Peyer's patch (tissue), 4 donors: ENCODE results near the gene CEP83. TPM values are rescaled to one million over a fixed set of nuclear protein-coding genes. Genes with fewer than 3 reads are reported as not detected.

ENCODE experiments used
- DNase-seq, 3 donors: peaks; one replicate each; pipeline ENCODE4 v3.0.0-alpha.2; 2017 to 2019
- H3K27ac ChIP-seq, 4 donors: fragments of 200-600 bp; sonication (generic); one replicate each; pipeline ENCODE4 v1.5.1; 2016 to 2019
- H3K27me3 ChIP-seq, 2 donors: fragments of 200-600 bp; sonication (generic); one replicate each; pipeline ENCODE4 v1.5.1; 2019
- H3K36me3 ChIP-seq, 3 donors: fragments of 200-600 bp; sonication (generic); one replicate each; pipeline ENCODE4 v1.5.1; 2016 to 2019
- H3K4me1 ChIP-seq, 4 donors: fragments of 200-600 bp; sonication (generic); one replicate each; pipeline ENCODE4 v1.5.1; 2016 to 2019
- H3K4me3 ChIP-seq, 4 donors: fragments of 200-600 bp; sonication (generic); 1 replicate in 3 of 4; 2 replicates in 1 of 4; pipeline ENCODE4 v1.5.1; 2016 to 2019; ENCODE audit warnings: mild to moderate bottlenecking in 1 of 4
- H3K9me3 ChIP-seq, 4 donors: fragments of 200-600 bp; sonication (generic); one replicate each; pipeline ENCODE4 v1.5.1; 2016 to 2019; ENCODE audit warnings: mild to moderate bottlenecking in 1 of 4
- POLR2A ChIP-seq, 2 donors: fragments of 450-650 bp; IDR thresholded peaks; one replicate each; pipeline ENCODE4 v1.5.1; 2017; ENCODE audit warnings: antibody characterized with exemption in 2 of 2, mild to moderate bottlenecking in 2 of 2, moderate library complexity in 2 of 2
- total RNA-seq, 4 donors: library from RNA; depleted of rRNA; stranded (reverse); fragments of >200 nt; gene quantifications; one replicate each; pipeline ENCODE4 v1.1.0, GENCODE V29; 2016
- TF ChIP-seq, protein P1 (sequence below), 6 experiments: fragments of 450-650 bp in 4 of 6; fragments of 200-600 bp in 2 of 6; sonication (generic) in 1 of 6; IDR thresholded peaks; one replicate each; pipeline ENCODE4 v1.5.1; 2017 to 2019; ENCODE audit warnings: antibody characterized with exemption in 6 of 6, mild to moderate bottlenecking in 3 of 6, moderate library complexity in 1 of 6

Gene CEP83
- total RNA-seq, 4 donors from 2014 or later, result 7.2 to 69.3 (median 17.4) TPM

DNA sequence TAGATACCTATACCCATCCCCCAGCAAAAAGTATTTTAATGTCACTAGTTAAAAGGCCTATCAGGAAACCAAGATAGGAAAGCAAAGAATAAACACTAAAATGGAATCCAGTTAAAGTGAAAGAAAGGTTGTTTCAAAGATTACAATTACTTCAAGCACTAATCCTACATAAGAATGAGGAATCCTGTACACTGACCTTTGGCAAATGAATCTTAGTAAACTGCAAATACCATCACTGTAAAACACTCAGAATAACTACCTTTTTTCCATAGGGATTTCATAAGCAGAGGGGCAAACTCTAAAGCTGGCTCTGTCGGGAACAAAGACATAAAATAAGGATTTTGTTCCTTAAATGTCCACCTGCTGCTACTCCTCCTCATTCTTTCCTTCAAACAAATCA, 25.9 kb downstream of the CEP83 start:
- TF ChIP-seq POLR2A (IDR thresholded peaks at IDR 0.05), result no peak
- TF ChIP-seq, protein P1, sequence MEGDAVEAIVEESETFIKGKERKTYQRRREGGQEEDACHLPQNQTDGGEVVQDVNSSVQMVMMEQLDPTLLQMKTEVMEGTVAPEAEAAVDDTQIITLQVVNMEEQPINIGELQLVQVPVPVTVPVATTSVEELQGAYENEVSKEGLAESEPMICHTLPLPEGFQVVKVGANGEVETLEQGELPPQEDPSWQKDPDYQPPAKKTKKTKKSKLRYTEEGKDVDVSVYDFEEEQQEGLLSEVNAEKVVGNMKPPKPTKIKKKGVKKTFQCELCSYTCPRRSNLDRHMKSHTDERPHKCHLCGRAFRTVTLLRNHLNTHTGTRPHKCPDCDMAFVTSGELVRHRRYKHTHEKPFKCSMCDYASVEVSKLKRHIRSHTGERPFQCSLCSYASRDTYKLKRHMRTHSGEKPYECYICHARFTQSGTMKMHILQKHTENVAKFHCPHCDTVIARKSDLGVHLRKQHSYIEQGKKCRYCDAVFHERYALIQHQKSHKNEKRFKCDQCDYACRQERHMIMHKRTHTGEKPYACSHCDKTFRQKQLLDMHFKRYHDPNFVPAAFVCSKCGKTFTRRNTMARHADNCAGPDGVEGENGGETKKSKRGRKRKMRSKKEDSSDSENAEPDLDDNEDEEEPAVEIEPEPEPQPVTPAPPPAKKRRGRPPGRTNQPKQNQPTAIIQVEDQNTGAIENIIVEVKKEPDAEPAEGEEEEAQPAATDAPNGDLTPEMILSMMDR (IDR thresholded peaks at IDR 0.05), result no peak
- no peak for DNase-seq
- Histone ChIP-seq H3K4me3 (no peak overlapping the region), H3K36me3 (no peaks in the 10 kb centered on the region), H3K27me3 (no peaks in the 10 kb centered on the region), H3K9me3 (peaks cover 0 to 8% (median 0%) of the 10 kb centered on the region in 4 donors), H3K27ac (no peak overlapping the region), H3K4me1 (no peaks in the 10 kb centered on the region)

DNA sequence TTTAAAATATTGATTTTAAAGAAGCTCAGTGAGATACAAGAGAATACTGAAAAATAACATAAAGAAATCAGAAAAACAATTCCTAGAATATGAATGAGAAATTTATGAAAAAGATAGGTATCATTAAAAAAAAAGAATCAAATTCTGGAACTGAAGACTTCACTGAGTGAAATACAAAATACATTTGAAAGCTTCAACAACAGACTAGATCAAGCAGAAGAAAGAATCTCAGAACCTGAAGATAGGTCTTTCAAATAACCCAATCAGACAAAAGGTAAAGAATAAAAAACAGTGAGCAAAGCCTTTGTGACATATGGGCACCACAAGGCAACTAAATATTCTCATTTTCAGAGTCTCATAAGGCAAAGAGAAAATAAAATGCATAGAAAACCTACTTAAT, 29.4 kb downstream of the CEP83 start:
- TF ChIP-seq, protein P1 (IDR thresholded peaks at IDR 0.05), result no peak
- TF ChIP-seq POLR2A (IDR thresholded peaks at IDR 0.05), result no peak
- Histone ChIP-seq H3K9me3 (peaks cover 0 to 8% (median 0%) of the 10 kb centered on the region in 4 donors), H3K27me3 (no peaks in the 10 kb centered on the region), H3K4me1 (no peaks in the 10 kb centered on the region), H3K27ac (no peak overlapping the region), H3K4me3 (no peak overlapping the region), H3K36me3 (no peaks in the 10 kb centered on the region)
- DNase-seq, result no peak

DNA sequence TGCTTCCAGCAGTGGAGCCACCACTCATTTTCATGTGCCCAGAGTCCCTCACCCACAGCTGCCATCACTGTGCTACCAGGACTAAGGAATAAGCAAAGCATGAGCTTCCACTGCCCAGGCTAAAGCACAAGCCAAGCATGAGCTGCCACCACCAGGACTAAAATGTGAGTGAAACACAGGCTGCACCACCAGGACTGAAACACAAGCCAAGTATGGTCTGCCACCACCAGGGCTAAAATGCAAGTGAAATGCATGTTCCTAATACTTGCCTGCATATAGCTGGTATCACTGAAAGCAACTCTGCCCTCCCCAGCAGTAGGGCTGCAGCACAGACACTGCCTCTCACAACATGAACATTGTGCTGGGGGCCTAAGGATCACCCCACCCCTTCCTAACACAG, 30.0 kb downstream of the CEP83 start:
- H3K27ac ChIP-seq, result no peak overlapping the region
- TF ChIP-seq, protein P1 (IDR thresholded peaks at IDR 0.05), result peak in 1 of 6 experiments; percentile 5
- no peak for TF ChIP-seq POLR2A (IDR thresholded peaks at IDR 0.05)
- DNase-seq, result no peak
- no peaks in the 10 kb centered on the region for H3K4me1 ChIP-seq
- no peak overlapping the region for H3K4me3 ChIP-seq
- H3K36me3 ChIP-seq, result no peaks in the 10 kb centered on the region
- peaks cover 0 to 8% (median 0%) of the 10 kb centered on the region in 4 donors for H3K9me3 ChIP-seq
- H3K27me3 ChIP-seq, result no peaks in the 10 kb centered on the region

DNA sequence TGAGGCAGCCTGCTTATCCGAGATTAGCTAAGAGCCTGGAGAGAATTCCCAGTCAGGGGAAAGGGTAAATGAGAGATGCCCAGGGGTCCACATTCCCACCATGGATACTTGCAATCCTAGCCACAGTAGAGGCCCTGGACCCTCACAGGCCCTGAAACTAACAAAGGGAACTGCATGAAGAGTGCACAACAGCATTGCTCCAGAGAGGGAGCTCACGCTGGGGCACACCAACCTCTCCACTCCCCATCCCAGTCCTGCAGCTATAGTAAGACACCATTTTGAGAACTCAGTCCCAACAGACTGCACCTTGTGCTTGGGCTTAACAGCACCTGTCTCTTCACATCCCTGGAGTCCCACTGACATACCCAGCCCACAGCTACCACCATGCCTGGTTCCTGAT, 30.5 kb downstream of the CEP83 start:
- no peak overlapping the region for H3K4me3 ChIP-seq
- TF ChIP-seq POLR2A (IDR thresholded peaks at IDR 0.05), result no peak
- TF ChIP-seq, protein P1 (IDR thresholded peaks at IDR 0.05), result no peak

DNA sequence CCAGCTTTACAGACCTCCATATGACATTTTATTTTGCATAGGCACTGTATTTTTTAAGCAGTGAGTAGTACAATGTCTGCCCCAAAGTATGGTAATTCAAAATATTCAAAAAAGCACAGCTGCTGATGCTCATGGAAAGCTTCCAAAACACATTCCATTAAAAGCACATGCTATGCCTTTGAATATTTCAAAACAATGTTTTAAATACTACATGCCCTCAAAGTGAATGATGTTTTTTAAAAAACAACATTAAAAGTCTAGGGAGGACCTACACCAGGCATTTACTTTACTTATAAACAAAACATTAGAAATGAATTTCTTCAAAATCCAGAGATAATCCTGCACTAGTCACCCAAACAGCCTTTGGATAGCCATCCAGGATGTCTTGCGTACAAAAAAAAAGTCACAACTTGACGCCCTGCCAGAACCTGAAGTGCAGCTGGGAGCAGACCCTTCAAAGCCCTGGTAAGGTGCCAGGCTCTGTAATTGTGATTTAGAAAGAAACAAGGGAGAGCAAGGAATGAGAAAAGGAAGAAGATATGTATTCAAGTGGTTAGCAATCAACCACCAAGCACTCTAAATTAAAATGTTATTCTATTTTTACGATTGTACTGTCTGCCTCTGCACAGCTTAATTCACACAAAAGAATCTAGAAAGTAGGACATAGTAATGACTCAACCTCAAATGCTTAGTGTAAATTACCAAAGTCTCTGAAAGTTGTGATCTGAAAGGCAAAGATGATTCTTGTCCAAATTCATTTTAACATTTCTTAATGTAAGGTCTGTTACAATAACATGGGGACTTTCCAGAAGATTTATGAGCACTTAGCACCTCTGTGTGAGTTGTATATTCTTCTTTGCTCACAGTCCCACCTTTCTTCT, 31.9 kb downstream of the CEP83 start:
- no peaks in the 10 kb centered on the region for H3K4me1 ChIP-seq
- no peak overlapping the region for H3K4me3 ChIP-seq
- H3K9me3 ChIP-seq, result peaks cover 0 to 8% (median 2%) of the 10 kb centered on the region in 4 donors
- H3K36me3 ChIP-seq, result no peaks in the 10 kb centered on the region
- TF ChIP-seq, protein P1 (IDR thresholded peaks at IDR 0.05), result no peak
- TF ChIP-seq POLR2A (IDR thresholded peaks at IDR 0.05), result no peak
- DNase-seq, result no peak
- H3K27ac ChIP-seq, result no peak overlapping the region
- no peaks in the 10 kb centered on the region for H3K27me3 ChIP-seq

More for the DNA sequence above, 30.5 kb downstream of the CEP83 start:
- Histone ChIP-seq H3K9me3 (peaks cover 0 to 8% (median 0%) of the 10 kb centered on the region in 4 donors), H3K27ac (no peak overlapping the region), H3K4me1 (no peaks in the 10 kb centered on the region), H3K36me3 (no peaks in the 10 kb centered on the region), H3K27me3 (no peaks in the 10 kb centered on the region)
- DNase-seq, result no peak
